ENCODE data around the gene RDH11. TPM values are rescaled to one million over a fixed set of nuclear protein-coding genes. Genes with fewer than 3 reads are reported as not detected.

RDH11 gene
- total RNA-seq, 4 donors from 2014 or later: 19.1 to 90.1 (median 39.0) TPM

- Histone ChIP-seq H3K27me3 (no peaks in the 10 kb centered on the region), H3K36me3 (no peaks in the 10 kb centered on the region), H3K9me3 (no peaks in the 10 kb centered on the region), H3K27ac (no peak overlapping the region), H3K4me3 (no peak overlapping the region), H3K4me1 (peaks cover 0 to 11% of the 10 kb centered on the region in 2 donors)
- TF ChIP-seq CTCF (IDR thresholded peaks at IDR 0.05) (no peak), POLR2A (IDR thresholded peaks at IDR 0.05) (no peak)
- no peak for DNase-seq
- intact Hi-C loops (cut with DNase I; ENCODE audit: low total_unique reads): loop anchor here (10.0 kb wide), 1 partner anchor 84 kb away; no protein-coding TSS in a partner anchor
These were observed 27.0 kb downstream of the RDH11 start for GRCh38 chr14:67668559-67668958.

GRCh38 chr14:67666750-67667449, 28.7 kb downstream of the RDH11 start:
- no peaks in the 10 kb centered on the region for H3K36me3 ChIP-seq
- H3K9me3 ChIP-seq: no peaks in the 10 kb centered on the region
- H3K27ac ChIP-seq: no peak overlapping the region
- H3K4me1 ChIP-seq: no peaks in the 10 kb centered on the region
- DNase-seq: peak in 1 of 2 donors; percentile 29
- TF ChIP-seq CTCF (IDR thresholded peaks at IDR 0.05) (peak; percentile 52 to 78 (median 66)), POLR2A (IDR thresholded peaks at IDR 0.05) (no peak)
- no peaks in the 10 kb centered on the region for H3K27me3 ChIP-seq
- H3K4me3 ChIP-seq: no peak overlapping the region
- intact Hi-C loops (cut with DNase I; ENCODE audit: low total_unique reads): loop anchor here (10.0 kb wide), 1 partner anchor 82 kb away; no protein-coding TSS in a partner anchor

GRCh38 chr14:67665868-67666267, 29.7 kb downstream of the RDH11 start:
- DNase-seq: no peak
- Histone ChIP-seq H3K9me3 (no peaks in the 10 kb centered on the region), H3K4me1 (no peaks in the 10 kb centered on the region), H3K4me3 (no peak overlapping the region), H3K27me3 (no peaks in the 10 kb centered on the region), H3K27ac (no peak overlapping the region), H3K36me3 (no peaks in the 10 kb centered on the region)
- intact Hi-C loops (cut with DNase I; ENCODE audit: low total_unique reads): loop anchor here (10.0 kb wide), 1 partner anchor 81 kb away; no protein-coding TSS in a partner anchor
- TF ChIP-seq CTCF (IDR thresholded peaks at IDR 0.05) (no peak), POLR2A (IDR thresholded peaks at IDR 0.05) (no peak)

- intact Hi-C loops (cut with DNase I; ENCODE audit: low total_unique reads): loop anchor here (10.0 kb wide), 1 partner anchor 79 kb away; no protein-coding TSS in a partner anchor
These were observed 31.9 kb downstream of the RDH11 start for GRCh38 chr14:67663633-67664032.

More at GRCh38 chr14:67663633-67664032, 31.9 kb downstream of the RDH11 start:
- H3K36me3 ChIP-seq: no peaks in the 10 kb centered on the region
- no peaks in the 10 kb centered on the region for H3K4me1 ChIP-seq
- H3K9me3 ChIP-seq: no peaks in the 10 kb centered on the region
- no peak overlapping the region for H3K27ac ChIP-seq
- no peak for TF ChIP-seq CTCF (IDR thresholded peaks at IDR 0.05)
- no peak for TF ChIP-seq POLR2A (IDR thresholded peaks at IDR 0.05)
- DNase-seq: no peak
- no peaks in the 10 kb centered on the region for H3K27me3 ChIP-seq
- no peak overlapping the region for H3K4me3 ChIP-seq
